ENCODE results near the gene USP47.

The USP47 gene

DNA sequence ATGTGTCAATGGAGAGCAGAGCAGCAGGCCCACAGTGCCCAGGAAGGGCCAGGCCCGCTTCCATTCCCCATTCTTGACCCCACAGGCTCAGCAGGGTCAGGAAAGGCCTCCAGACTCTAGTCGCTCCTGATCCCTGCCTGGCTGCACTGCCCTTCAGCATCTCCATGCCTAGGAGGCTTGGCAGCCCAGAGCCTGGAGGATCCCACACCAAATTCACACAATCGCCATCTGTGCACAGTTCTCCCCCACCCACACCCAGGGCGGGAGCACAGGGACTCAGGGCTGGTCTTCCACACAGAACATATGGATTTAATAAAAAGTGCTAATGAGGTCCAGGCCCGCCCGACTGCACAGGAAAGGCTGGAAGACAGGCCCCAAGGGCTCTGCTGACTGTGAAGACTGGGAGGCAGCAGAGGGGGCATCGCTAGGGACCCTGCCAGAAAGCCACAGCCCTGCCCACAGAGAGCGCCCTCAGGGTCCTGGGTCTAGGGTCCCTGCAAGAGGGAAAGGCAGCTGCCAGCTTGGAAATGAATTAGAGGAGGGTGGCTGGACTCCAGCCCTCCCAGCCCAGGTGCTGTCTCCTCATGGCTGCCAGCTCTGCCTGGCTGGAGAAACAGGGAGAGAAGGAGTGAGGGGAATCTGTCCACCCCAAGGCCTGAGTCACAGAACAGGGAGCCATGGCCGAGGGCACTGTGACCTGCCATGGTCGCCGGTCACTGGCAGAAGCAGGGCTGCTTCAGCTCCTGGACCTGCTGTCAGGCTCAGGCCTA is 126.9 kb downstream of the USP47 start:
- DNase-seq = no peak

DNA sequence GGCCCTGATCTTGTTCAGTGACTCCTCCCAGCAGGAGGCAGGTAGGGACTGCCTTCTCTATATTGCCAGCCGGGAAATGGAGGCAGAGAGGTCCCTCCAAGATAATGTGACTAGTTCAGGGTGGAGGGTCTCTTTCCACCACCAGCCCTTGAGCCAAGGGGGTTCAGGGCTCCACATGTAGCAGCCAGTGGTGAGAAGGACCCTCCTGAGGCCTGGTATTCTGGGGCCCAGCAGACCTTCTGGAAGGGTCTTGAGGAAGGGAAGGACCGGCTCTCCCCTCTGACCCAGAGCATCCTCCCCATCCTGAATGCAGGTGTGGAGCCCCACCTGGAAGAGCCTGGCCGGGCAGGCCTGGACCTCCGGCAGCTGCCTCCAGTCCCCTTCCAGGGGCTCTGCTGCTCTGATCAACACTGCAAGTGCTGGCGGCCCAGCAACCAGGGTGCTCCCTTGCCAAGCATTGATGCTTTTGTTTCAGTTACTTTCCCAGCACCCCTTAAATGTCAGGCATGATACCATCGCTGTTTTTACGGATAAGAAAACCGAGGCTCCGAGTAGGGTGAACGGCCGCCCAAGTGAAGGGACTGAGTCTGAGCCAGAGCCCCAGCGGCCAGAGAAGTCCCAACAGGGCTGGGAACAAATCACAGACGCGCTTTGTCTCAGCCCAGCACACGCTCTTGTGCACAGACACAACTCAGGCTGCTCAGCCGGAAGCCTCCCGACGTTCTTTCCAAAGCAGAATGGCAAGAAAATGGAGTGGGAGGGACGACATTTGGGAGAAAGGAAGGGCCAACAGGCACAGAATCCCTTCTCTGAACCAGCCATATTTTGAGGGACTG is 127.8 kb downstream of the USP47 start:
- DNase-seq = no peak

DNA sequence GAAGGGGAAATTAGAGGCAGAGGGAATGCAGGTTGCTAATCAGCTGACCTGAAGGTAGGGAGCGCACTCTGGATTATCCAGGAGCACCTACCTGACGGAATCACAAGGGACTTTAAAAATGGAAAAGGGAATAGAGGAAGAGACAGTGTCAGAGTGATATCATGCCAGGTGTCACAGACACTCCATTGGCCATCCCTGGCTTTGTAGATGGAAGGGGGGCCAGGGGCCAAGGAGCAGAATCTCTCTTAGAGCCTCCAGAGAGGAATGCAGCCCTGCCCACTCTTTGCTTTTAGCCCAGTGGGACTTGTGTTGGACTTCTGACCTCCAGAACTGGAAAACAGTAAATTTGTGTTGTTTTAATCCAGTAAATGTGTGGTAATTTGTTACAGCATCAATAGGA is 128.8 kb downstream of the USP47 start:
- DNase-seq = no peak

DNA sequence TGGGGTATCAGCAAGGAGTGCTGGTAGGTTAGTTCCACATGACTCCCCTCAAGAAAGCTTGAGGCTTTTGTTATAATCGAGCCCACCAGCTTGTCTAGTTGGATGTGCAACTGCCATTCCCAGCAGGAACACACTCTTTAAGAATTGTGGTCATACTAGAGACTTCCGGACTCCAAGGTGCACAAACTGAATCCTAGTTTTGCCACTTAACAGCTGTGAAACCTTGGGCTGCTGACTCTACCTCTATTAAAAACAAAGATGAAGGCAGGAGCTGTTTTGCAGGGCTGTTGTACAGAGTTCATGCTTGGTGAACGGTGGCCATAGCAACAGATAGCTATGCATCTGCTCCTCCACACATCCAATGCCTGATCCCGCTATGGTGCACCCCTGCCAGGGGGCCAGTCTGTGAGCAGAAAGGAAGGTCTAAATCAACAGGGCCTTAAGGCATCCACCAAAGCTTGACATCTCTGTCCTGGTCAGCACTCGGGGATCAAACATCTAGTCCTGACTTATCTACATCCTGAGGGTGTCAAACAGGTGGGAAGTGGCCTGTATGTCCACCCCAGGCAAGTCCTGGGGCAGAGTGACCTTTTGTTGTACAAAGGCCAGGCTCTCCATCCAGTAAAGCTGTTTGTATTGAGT is 130.3 kb downstream of the USP47 start:
- DNase-seq = no peak

DNA sequence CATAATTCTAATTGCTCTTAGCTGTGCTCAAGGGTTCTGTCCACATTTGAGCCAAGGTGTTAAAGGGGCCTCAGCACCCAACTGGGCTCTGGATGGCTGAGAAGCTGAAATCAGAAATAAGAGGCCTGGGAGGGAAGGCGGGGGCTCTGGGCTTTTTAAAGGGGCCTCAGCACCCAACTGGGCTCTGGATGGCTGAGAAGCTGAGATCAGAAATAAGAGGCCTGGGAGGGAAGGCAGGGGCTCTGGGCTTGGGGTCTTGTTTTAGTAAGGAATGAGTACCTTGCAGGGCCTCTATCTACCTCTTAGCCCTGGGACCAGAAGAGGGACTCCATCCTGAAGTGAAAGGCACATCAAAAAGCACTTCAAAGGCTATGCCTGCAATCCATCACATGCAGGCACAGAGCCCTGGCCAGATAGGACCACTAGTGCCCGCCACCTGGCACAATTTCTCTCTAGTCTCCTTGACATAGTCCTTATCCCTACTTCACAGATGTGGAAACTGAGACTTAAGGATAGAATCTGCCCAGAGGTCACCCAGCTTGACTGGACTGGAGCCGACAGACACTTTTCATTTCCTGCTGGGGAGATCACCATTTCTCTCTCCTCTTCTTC is 131.1 kb downstream of the USP47 start:
- DNase-seq = no peak

DNA sequence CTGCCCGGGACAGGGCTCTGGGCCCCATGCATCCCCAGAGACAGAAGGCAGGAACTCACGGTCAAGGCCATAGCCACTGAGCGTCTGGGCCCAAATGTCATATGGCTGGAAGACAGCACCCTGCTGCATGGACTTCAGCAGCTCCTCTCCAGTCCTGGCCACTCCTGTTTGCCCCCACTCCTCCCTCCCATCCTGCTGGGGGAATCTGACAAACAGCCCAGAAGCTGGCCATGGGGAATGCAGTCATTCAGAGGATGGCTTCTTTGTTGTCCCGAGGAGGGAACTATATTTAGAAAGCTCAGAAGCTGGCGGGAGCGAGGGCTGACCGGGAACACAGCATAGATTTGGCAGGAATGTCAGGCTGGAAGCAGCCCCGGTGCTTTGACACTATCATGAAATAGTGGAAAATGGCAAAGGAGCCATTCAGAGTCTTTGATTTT is 131.6 kb downstream of the USP47 start:
- DNase-seq = no peak

DNA sequence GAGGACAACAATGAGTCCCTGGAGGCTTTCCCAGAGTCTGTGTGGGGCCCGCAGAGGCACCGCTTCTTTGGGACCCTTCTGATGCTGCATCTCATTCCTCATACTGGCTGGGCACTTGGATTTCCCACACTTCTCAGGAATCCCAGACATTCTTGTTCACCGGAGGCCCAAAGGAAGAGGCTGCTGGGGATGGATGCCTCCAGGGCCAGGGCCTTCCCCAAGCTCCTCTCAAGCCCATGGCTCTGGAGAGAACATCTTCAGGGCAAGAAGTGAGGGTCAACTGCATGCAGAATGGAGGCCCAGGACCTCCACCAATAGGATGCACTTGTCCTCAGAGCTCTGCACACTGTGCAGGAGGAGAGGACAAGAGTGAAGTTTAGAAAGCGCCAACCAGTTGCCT is 132.1 kb downstream of the USP47 start:
- DNase-seq = no peak

DNA sequence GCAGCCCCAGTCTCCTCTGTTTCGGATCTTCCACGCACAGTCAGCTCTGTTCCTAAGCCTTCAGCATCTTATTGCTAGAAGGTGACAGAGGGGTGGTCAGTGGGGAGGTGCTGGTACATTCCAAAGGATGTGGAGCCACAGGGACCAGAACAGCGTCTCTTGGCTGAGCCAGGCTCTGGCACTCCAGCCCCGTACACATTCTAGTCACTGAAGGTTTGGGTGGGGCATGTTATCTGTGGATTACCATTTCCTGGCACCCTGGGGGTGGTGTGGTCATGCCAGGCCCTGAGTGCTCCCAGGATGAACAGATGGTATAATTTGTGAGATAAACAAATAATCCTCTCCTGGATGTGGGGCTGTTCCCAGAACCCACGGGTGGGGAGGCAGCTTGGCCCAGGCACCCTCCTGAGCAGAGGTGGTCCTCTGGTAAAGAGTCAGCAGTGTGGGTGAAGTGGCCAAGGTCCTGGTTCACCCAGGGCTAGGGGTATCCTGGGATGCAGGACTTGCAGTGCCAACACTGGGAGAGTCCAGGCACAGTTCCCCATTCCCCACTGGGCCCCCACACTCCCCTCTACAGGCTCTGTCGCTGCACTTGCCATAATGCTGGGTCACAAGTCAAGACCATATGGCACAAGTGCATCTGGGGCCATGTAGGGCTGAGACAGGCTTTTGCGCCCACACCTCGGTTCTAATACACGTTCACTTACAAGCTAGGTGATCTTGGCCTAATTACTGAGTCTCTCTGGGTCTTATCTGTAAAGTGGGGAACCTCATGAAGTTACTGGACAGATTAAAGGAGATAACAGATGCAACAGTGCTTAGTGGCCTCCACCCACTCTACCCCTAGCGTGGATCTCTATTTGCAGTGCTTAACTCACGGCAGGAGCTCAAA is 133.7 kb downstream of the USP47 start:
- no peak for DNase-seq

DNA sequence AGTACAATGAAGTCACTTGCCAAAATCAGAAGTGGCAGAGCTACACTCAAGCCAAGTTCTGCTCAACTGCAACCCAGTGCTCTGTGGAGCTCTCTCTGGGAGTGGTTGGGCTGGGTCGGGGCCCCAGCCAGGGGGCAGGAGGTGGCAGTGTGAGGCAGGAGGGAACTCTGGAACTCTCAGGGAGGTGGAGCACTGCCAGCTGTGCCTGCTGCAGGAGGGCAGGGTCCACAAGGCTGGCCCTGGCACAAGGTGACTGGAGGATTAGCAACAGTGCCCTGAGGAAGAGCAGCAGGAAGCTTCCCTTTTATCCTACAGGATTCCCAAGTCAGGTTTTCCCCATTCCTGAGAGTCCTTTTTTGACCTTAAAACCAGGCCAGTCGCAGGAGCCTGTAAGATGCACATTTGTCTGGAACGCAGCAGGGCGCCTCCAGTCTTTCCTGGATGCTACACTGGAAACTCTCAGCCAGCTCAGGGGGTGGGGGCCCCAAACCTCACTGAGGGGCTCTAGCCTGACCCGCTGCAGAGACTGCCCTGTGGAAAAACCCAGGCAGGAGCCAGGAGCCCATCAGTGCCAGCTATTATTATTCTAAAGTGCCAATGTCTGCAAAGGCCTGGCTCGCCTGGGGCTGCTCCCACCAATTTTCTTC is 134.8 kb downstream of the USP47 start:
- DNase-seq = no peak

DNA sequence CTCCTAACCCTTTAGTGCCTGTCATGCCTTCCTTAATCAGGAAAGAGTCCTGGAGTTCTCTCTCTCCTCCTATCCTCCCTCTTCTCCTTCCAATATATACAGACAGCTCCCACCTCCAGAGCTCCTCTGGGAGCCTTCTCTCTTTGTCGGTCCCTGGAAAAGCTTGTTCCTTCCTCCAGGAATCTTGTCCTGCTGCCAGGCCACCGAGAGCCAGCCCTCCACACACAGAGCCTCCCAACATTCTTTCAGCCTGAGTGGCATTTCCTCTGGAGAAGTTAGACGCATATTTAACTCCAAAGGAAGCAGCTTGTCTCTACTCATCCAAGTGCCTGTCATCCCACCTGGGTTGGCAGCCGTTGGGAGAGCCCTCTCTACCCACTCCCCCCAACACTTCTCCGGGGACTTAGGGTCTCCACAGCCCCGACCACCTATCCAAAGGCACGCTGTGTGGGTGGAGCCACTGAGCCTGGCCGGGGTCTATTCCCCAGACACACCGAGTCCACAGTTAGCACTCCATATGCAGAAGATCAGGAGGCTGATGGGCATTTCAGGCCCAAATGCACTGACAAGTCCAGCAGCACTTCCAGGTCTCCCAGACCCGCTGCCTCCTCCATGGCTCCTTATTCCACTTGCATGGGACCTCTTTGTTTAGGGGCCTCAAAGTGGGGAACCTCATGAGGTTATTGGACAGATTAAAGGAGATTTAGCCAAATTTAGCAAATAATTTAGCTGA is 135.6 kb downstream of the USP47 start:
- no peak for DNase-seq

DNA sequence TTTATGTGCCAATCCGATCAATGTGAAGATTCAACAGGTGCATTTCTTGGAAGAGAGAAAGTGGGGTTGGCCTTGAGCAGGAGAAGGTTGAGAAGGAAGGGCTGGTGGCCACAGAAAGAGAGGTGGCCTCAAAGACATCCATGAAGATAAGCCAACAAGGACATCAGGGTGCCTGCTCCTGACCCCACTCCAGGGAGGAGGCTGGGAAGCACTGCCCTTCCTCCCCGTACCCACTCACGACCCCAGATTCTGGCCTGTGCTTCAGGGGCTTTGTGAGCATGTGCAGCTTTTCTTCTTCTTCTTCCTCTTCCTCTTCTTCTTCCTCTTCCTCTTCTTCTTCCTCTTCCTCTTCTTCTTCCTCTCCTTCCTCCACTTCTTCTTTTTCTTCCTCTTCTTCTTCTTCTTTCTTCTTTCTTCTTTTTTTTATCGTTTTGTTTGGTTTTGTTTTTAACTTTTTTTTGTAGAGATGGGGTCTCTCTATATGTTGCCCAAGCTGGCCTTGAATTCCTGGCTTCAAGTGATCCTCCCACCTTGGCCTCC is 136.4 kb downstream of the USP47 start:
- DNase-seq = no peak

DNA sequence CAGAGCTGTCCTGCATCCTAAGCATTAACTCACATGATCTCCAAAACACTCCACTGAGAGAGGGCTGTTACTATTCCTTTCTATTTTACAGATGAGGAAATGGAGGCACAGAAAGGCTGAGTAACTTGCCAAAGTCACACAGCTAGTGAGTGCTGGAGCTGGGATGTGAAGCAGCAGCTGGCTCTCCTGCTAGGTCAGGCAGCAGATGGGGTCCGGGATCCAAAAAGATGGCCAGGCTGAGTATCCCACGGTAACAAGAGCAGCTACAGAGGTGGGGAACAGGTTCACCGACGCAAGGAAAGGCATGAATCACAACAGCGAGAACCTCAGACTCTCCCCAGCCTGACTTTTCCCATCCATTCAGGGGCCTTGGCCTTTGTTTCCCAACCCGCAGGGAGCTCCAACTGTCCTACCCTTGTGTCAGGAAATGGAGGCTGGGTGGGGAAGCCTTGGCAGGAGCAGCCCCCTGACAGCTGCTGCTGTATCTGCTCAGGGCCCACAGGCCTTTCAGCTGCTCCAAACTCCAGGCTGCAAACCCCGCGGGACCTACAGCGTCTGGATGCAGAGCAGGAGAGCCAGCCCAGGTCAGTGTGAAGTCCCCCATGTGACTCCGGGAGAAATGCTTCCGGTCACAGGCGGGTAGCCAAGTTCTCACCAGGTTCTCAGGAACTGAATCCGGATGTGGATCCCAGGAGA is 137.2 kb downstream of the USP47 start:
- DNase-seq = no peak

DNA sequence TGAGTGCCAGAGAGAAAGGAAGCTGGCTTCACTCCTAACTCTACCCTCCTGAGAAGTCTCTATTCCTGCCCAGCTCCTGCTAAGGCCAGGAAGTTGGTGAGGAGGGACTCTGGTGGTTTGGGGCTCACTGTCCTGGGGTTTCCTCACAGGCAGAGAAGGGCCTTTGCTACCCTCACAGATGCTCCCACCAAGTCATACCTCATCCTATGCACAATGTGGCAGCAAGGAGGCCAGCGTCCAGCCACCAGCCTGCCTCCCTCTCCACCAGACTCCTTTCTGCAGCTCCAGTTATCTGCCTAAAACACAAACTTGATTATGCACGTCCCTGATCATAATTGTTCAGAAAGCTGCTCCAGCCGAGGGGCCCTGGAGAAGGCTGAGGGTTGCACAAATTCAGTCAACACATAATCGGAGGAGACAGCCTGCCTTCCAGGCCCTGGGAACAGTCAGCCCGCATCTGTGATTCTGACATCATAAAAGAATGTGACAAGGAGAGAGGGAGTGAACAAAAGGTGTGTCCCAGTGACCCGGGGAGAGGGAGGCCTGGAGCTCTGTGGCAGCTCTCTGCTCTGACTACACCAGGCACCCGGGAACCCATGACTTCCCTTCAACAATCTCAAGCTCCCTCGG is 137.8 kb downstream of the USP47 start:
- DNase-seq = no peak

DNA sequence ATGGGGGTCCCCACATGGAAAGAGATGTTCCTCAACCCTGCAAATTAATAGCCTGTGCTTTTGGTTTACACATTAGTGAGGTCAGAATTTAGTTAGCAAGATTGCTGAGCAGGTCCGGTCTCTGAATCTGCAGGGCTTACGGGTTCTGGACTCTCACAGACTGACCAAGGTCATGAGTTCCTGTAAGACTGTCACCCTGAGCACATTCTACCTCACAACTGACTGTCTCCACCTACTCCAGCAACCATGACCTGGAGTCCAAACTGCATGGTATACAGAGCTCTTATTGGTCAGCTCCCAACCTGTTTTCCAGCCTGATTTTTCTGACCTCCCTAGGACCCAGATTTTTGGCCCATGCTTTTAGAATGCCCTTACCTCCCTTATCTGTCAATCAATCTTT is 138.4 kb downstream of the USP47 start:
- DNase-seq = no peak

DNA sequence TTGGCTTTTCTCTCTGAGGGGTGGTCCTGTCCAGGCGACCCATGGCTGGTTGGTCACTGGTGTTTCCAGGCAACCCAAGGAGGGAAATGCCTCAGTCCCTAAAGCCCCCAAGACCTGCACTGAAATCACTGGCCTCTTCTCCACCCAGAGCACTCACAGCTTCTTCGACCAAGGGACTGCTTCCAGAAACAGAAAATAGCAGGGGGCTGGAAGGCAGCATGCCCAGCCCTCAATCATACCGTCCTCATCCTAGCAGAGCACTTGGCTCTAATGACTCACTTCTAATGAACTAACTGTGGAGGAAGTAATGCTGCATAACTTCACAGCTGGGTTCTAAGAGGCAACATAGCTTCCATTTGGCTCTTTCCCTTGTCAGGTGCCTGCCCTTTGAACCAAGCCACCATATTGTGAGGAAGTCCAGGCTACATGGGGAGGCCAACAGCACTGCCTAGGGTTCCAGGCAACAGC is 139.1 kb downstream of the USP47 start:
- DNase-seq = no peak

DNA sequence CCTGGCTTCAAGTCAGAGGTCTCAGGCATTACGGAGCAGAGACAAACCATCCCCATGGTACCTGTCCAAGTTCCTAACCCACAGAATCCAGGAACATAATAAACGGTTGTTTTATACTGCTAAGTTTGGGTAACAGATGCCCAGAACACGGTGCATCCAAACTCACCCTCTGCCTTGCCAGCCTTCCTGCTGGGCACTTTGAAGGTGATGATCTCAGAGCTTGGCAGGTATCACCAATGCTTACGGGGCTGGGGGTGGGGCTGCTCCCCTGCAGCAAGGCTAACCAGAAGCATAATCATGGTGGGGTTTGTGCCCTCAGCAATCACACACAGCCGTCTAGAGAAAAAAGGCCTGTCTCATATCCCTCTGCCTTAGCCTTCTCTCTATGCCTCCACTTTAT is 139.6 kb downstream of the USP47 start:
- DNase-seq = no peak

DNA sequence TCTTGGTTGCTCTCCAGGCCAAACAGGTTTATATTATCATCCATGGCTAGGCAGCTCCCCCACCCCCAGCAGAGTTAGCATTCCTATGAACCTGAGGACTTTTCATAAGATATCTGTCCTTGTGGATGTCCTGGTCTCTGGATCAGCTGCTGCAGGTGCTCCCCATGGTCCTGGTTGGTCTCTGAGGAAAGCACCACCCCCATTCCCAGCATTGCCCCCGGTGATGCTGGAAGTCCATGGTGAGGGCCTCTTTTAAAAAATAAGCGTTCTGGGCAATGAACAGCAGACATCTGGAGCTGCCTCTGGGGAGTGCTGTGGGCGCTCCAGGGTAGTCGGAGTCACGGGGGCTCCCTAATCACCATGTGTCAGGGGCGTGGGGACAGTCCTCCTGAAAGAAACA is 140.1 kb downstream of the USP47 start:
- DNase-seq = no peak

DNA sequence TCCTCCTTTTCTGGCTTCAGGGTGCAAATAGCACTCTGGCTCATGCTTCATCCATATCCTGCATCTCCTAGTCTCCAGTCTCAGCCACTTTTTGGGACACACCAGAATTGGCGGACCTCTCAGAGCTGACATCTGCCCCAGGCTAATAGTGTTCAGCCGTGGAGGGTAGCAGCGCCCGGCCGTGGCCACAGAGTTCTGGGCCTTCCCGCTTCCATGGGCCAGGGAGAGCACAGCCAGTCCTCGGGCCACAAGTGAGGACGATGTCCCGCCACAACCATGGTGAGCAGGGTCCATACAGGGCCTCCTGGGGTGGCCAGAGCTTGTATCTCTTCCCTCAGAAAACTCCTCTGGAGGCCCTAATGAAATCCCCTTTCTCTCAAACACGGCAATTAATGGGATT is 140.7 kb downstream of the USP47 start:
- no peak for DNase-seq

DNA sequence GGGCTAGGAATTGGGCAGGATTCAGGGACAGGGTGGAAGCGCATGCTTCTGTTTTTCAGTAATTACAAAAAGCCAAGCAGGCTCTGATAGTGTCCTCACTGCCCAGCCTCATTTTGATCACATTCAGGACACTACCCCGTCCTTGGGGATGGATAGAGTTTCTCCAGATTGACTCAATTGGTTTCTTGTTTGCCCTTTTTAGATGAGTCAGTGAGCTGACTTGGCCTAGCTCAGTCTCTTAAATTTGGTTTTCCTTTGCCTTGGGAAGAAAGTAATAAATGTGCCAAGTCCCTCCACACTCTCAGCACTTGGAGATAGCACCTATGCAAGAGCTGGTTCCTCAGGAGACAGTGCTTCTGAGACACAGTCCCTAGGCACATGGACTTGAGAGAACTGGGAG is 141.2 kb downstream of the USP47 start:
- DNase-seq = no peak

Data from central memory CD4-positive, alpha-beta T cell (primary cell).